CD4-positive, alpha-beta T cell treated with Interleukin-2 at 100 ng/mL for 4 hours (primary cell): ENCODE measurements around the gene CAMTA1.
"Not testable (repeated sequence)": the region's sequence is repeated elsewhere in the genome, so short reads cannot be mapped to it uniquely, and the experiment has no call there.

Source experiments
- DNase-seq: peaks from one replicate; pipeline ENCODE4 v3.0.0-alpha.2; 2020; ENCODE audit warnings: low spot score

CAMTA1 gene

GRCh38 chr1:7313826-7314225 is 528.6 kb downstream of the CAMTA1 start:
- DNase-seq: no peak

DNA sequence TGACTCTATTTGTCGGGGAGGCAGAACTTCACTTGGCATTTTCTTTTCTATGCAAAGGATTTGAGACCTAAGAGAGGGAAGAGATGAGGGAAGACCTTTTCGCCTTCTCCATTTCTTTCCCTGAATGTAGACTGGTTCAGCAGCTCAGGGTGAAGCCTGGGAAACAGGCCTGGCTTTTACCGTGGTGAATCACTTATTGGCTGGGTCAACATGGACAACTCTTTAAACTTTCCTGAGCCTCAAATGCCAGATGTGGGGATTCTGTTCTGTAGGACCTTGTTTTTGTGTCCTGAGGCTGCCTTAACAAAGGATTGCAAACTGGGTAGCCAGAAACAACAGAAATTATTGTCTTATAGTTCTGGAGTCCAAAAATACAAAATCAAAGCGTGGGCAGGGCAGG is 530.1 kb downstream of the CAMTA1 start:
- DNase-seq: no peak

DNA sequence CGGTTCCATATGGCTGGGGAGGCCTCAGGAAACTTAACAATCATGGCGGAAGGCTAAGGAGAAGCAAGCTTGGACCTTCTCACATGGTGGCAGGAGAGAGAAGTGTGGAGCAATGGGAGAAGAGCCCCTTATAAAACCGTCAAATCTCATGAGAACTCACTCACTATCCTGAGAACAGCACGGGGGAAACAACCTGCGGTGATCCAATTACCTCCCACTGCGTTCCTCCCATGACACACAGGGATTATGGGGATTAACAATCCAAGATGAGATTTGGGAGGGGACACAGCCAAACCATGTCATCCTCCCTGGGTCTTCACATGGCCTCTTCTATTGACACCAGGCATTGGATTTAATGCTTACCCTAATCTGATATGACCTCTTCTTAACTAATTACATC is 530.7 kb downstream of the CAMTA1 start:
- DNase-seq: no peak

- no peak for DNase-seq
Measured at GRCh38 chr1:7317888-7318287, 532.6 kb downstream of the CAMTA1 start.

DNA sequence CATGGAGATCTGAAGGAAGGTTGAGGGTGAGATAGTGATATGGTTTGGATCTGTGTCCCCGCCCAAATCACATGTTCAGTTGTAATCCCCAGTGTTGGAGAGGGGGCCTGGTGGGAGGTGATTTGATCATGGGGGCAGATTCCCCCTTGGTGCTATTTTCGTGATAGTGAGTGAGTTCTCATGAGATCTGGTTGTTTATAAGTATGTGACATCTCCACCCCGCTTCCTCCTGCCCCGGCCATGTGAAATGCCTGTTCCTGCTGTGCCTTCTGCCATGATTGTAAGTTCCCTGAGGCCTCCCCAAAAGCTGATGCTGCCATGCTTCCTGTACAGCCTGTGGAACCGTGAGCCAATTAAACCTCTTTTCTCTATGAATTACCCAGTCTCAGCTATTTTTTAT is 533.9 kb downstream of the CAMTA1 start:
- DNase-seq: no peak

DNA sequence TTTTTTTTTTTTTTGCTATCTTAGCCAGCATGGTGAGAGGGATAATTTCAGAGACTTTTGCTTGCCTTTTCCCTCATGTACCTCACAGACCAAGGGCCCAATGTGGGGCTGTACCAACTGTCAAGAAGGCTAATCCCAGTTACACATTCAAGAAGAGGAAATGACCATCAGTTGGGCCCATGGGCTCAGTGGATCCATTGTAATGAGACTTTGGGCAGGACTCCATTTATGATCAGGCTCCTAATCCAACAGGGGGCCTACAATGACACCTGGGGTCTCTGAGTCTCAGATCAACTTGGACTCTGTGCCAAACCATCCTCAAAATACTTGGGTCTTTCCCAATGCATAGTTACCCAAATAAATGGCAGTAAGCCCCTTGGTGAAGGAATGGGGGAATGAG is 535.4 kb downstream of the CAMTA1 start:
- no peak for DNase-seq

DNA sequence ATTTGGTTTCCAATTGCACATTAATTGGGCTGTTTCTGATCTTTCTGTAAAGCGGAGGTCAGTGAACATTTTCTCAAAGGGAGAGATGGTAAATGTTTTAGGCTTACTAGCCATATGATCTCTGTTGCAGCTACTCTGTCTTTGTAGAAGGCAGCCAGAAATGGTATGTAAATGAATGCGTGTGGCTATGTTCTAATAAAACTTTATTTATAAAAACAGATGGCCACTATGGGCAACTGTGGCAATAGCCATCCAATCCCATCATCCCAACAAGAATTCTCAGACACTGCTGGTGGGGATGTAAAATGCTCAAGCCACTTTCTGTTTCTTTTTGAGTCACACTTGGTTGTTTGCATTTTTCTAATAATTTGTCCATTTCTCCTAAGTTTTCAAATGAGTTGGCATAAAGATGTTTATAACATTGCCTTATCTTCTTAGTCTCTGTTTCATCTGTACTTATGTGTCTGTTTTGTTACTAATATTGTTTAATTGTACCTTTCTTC is 537.1 kb downstream of the CAMTA1 start:
- no peak for DNase-seq

GRCh38 chr1:7322912-7323311 is 537.7 kb downstream of the CAMTA1 start:
- no peak for DNase-seq

DNA sequence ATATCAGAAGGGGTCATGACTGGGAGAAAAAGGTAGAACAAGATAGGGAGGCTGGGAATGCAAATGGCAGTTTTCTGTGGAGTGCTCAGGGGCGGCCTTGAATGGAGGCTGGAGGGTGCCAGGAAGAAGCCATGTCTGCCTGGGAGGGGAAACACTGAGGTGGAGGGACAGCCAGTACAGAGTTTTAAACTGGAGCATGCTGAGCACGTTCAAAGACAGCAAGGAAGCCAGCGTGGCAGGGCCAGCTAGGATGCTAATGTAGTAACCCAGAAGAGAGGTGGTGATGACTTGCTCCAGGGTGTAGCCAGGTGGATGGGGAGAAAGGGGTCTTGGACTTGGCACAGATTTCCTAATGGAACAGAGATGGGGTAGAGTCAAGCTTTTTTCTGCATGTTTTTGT is 540.0 kb downstream of the CAMTA1 start:
- no peak for DNase-seq

DNA sequence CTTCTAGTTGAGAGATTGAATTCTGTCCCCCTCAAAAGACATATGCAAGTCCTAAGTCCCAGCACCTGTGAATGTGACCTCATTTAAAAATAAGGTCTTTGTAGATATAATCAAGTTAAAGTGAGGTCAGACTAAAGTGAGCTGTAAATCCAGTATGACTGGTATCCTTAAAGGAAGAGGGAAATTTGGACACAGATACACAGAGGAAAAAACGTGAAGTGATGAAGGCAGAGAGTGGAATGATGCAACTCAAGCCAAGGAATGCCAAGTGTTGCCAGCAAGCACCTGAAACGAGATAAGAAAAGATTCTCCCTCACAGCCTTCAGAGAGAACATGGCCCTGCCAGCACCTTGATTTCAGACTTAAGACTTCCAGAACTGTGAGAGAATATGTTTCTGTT is 541.1 kb downstream of the CAMTA1 start:
- DNase-seq: no peak

- no peak for DNase-seq
Measured at GRCh38 chr1:7327849-7328248, 542.6 kb downstream of the CAMTA1 start.

GRCh38 chr1:7329868-7330615 is 544.8 kb downstream of the CAMTA1 start:
- DNase-seq: no peak

GRCh38 chr1:7330726-7331125 is 545.5 kb downstream of the CAMTA1 start:
- not testable (repeated sequence) for DNase-seq

- DNase-seq: no peak
Measured at GRCh38 chr1:7331926-7332535, 546.8 kb downstream of the CAMTA1 start.

- no peak for DNase-seq
Measured at GRCh38 chr1:7333094-7333493, 547.8 kb downstream of the CAMTA1 start.

DNA sequence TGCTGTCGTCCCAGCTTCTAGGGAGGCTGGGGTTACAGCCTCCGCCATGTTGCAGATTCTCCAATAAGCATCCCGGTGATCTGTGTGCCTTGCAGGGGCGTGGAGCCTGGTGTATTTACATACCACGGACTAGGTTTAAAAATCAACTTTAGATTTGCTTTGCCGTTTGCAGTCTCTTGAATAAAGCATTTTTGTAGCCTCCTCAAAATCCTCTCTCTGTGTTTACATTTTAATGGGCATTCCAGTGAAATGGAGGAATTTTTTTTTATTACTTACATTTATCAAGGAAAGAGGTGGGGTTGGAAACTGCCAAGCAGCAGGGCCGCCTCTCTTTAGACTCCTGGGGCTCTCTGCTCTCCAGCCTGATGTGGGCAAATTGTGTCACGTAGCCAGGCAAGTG is 548.4 kb downstream of the CAMTA1 start:
- DNase-seq: no peak

DNA sequence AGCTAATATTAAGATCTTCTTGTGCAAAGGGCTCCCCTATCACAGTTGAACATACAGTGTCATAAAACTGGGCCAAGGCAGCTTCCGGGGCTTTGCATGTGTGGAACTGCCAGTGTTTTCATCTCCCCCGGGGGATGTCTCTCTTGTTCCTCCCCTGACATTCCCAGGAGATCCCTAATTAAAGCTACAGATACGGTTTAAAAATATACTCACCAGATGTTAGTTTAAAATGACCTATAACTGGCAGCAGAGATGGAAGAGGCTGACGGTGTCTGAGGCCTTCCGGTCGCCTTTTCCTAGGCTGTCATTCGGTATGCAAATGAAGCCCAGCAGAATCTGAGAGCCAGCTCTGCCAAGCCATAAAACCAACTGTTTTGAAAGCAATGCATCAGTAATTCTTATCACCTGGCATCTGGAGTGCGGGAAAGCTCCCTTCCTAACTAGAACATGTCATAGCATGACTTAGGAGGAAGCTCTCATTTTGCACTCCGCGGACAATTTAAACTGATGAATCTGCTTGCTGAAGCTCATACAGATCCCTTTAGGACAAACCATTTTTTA is 549.3 kb downstream of the CAMTA1 start:
- DNase-seq: no peak

- DNase-seq: no peak
Measured at GRCh38 chr1:7335224-7335879, 550.1 kb downstream of the CAMTA1 start.

DNA sequence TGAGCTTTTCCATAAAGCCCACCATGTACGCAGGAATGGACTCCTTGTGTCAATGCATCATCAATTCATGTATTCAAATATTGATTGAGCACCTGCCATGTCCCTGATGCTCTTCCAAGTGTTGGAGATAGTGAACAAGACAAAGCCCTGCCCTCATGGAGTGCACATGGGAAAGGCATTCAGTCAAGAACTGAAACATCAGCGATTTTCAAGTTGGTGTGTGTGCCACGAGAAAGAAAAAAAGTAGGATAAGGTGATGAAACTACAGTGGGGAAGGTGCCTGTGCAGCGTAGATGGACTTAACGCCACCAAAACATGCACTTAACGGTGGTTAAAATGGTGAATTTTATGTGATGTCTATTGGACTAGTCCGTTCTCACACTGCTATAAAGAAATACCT is 553.2 kb downstream of the CAMTA1 start:
- DNase-seq: no peak

DNA sequence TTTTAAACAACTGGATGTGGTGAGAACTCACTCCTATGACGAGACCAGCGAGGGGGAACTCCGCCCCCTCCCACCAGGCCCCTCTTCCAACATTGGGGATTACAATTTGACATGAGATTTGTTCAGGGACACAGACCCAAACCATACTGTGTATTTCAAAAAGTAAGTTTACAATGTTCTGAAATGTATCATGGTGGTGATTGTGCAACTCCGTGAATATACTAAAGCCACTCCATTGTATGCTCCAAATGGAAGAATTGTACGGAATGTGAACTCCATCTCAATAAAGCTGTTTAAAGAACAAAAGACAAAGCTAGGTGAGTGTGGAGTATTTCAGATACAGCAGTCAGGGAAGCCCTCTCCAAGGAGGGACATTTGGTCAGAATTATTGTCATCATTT is 553.8 kb downstream of the CAMTA1 start:
- no peak for DNase-seq

GRCh38 chr1:7339953-7340352 is 554.7 kb downstream of the CAMTA1 start:
- no peak for DNase-seq

- no peak for DNase-seq
Measured at GRCh38 chr1:7341145-7341905, 556.1 kb downstream of the CAMTA1 start.
